Neural progenitor cell (in vitro differentiated cells): ENCODE results near the gene WDR64.

Experiments used
- EZH2 ChIP-seq: fragments of 200-600 bp; sonication (generic); IDR thresholded peaks from 2 replicates; pipeline ENCODE4 v1.6.1; 2017; ENCODE audit warnings: antibody characterized with exemption, mild to moderate bottlenecking, moderate library complexity
- EZH2phosphoT487 ChIP-seq: fragments of 200-600 bp; sonication (generic); IDR thresholded peaks from 2 replicates; pipeline ENCODE4 v1.6.1; 2017; ENCODE audit warnings: antibody characterized with exemption
- TF ChIP-seq, protein P1 (sequence below): fragments of 200-600 bp; sonication (generic); IDR thresholded peaks from 2 replicates; pipeline ENCODE4 v1.5.1; 2017; ENCODE audit warnings: antibody characterized with exemption, mild to moderate bottlenecking

GRCh38 chr1:241678536-241678935 lies 26.5 kb downstream of the WDR64 start:
- TF ChIP-seq, protein P1, sequence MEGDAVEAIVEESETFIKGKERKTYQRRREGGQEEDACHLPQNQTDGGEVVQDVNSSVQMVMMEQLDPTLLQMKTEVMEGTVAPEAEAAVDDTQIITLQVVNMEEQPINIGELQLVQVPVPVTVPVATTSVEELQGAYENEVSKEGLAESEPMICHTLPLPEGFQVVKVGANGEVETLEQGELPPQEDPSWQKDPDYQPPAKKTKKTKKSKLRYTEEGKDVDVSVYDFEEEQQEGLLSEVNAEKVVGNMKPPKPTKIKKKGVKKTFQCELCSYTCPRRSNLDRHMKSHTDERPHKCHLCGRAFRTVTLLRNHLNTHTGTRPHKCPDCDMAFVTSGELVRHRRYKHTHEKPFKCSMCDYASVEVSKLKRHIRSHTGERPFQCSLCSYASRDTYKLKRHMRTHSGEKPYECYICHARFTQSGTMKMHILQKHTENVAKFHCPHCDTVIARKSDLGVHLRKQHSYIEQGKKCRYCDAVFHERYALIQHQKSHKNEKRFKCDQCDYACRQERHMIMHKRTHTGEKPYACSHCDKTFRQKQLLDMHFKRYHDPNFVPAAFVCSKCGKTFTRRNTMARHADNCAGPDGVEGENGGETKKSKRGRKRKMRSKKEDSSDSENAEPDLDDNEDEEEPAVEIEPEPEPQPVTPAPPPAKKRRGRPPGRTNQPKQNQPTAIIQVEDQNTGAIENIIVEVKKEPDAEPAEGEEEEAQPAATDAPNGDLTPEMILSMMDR = no peak
- TF ChIP-seq EZH2 (no peak), EZH2phosphoT487 (no peak)
